HG03139 (cell line): ENCODE results near the gene DHRS3.

Experiments
- ATAC-seq: cut with Tn5 transposase; IDR thresholded peaks from one replicate; pipeline ENCODE4 v1.9.1; 2021; ENCODE audit not compliant: unreplicated experiment

The DHRS3 gene

DNA sequence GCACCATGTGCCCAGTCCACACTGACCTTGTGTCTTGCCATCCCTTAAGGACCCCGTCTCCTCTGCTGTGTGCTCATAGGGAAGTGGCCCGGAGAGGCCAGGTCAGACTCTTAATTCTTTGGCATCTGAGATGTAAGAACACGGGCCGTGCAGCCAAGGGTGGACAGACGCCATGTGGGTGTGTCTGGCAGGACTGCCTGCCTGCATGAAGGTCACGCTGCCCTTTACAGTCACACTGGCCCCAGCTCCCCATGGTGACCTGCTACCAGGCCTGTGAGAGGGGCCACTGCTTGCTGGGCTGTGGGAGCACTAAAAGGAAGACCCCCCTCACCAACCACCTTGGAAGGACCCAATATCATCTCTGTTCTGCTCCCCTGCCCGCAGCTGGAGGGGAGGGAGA is 17.7 kb downstream of the DHRS3 start:
- no peak for ATAC-seq

DNA sequence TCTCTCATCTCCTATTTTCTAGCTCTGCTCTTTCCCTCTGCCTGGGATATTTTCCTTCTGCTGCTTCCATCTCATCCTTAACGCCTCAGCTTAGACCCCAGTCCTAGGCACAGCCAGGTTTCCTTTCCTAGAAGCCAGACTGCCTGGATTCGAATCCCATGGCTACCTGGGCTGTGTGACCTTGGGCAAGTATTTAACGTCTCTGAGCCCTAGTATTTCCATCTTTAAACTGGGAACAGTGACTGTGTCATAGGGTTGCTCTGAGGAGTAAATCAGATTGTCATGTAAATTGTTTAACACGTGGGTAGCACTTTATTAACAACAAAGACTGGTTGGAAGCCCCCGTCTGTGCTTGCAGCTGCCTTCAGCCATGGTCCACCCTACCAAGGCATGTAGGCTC is 18.4 kb downstream of the DHRS3 start:
- no peak for ATAC-seq

DNA sequence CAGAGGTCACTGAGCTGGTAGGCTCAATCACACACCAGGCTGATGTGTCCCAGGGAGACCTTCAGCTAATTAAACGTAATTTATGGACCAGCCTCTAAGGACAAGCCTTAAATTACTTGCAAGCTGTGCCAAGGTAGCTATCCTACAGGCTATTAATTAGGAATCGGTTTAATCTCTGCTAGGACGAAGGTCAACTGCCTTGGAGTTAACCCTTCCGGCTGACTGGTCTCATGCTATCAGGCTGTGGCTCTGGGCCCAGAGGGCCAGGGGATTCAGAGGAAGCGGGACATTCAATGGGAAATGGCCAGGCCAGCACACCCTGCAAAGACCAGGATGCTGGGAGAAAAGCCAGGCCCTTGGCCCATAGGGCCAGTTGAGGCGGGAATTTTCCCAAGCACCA is 19.0 kb downstream of the DHRS3 start:
- ATAC-seq, result no peak

DNA sequence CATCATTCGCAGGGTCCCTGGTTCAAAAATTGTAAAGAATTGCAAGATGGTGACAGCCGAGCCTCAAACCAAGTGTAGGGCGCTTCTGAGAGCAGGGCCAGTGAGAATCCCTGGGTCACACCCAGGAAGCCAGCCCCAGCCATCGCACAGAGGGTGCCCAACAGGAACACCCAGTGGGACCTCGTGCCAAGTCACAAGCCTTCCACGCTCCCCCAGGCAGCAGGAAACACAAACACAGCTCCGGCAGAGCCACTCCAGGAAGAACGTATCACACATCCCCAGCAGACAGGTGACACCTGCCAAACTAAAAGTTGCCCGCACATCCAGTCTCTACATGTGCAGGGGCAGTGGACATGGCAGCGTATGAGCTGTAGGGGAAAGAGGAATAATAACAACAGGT is 20.2 kb downstream of the DHRS3 start:
- ATAC-seq, result no peak

DNA sequence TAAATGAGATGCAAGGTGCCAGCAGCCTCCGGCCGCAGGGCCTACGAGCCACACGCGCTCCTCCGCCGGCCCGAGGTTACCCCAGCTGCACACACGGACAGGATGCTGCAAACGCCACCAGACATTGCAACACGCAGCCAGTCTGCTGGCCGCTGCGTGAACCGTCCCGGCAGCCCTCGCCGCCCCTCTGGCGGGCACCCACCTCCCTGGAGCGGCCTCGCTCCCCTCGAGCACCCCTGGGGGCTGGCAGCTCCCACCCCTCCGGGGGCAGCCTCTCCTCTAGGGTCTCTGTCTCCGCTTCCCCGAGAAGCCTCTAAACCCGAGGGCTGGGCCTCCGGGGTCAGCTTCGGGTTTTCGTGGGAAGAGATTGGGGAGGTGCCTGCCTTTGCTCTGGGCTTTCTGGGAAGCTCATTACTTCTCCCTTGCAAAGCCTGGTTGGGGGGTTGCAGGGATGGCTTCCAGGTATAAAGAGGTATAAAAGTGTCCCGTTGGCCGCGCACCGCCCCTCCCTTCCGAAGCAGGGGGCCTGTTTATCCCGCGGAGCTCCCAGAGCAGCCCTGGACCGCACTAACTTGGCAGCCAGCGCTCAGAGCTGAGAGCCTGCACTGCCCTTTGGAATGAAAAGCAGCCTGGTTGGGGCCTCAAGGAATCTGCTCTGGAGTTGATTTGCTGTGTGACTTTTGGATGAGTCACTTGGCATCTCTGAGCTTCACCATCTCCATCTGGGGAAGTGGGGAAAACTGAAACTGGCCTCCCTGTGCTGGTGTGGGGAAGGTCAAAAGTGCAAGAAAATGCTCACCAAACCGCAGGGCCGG is 21.8 kb downstream of the DHRS3 start:
- ATAC-seq, result no peak

DNA sequence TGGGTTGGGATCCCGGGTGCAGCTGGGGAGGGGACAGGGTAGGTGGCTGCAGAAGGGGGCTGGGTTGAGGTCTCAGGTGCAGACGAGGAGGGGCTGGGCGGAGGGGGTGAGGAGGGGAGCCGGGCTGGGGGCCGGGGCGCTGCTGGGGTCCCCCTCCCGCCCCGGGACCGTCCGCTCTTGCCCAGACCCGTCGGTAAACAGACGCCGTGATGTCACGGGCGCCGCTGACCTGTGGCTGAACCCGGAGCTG is 22.3 kb downstream of the DHRS3 start:
- no peak for ATAC-seq

DNA sequence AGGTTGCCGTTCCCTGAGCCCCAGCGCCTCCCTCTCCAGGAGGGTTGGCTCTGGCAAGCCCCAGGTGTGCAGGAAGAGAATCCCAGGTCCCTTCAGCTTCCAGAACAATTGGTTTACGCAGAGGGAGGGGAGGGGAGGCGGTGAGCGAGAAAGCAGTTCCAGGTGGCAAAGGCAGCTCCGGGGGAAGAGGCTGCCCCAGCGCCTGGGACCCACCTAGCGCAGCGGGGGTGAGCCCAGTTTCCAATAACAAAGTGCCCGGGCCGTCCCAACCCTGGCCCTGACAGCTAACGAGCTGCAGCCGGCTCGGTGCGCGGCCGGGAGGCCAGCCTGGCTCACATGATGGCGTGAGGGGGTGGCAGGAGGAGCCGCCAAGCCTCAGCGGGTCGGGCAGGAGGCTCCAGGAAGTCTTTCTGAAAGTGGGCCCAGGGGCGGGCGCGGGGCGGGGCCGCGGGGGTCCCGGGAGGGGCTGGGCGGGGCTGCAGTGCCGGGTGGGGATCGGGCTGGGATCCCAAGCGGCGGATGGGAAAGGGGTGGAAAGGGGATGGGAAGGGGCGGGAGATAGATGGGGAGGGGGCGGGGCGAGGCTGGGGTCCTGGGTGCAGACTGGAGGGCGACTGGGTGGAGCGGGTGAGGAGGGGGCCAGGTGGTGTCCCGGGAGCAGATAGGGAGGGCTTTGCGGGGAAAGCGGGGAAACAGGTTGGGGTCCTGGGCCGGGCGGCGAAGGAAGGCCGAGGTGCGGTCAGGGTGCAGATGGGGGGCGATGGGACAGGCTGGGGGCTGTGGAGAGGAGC is 22.8 kb downstream of the DHRS3 start:
- ATAC-seq, result no peak

DNA sequence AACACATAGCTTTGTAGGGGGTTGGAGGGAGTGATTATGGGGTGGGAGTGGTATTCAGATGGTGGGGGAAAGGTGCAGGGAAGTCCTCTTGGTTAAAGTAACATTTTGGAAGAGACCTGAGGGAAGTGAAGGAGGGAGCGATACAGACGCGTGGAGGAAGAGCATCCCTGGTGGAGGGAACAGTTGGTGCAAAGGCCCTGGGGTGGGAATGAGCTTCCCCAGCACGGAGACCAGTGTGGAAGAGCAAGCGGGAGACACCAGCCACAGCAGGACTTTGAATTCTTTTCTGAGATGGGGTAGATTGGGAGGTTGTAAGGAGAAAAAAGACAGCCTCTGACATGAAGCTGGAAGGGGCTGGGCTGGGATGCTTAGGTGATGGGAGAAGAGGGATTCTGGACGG is 23.5 kb downstream of the DHRS3 start:
- ATAC-seq, result no peak

DNA sequence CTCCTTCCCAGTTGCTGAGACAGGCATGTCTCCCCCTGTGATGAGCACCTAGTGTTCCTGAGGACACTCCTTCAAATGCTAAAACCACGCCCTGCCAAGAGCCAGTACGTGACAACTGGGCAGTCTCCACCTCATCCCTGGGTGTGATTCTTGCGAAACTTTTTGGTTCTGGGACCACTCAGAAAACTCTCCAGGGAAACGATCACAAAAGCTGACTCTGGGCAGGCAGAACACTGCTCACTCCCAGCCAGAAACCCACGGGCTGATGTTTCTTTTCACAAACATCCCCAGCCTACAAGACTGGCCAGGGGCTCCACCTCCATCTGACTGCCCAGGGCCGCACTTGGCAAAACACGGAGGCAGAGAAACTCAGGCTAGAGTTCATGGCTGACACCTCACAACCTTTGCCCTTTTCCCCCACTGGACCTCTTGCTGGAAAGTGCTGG is 24.4 kb downstream of the DHRS3 start:
- ATAC-seq, result no peak

DNA sequence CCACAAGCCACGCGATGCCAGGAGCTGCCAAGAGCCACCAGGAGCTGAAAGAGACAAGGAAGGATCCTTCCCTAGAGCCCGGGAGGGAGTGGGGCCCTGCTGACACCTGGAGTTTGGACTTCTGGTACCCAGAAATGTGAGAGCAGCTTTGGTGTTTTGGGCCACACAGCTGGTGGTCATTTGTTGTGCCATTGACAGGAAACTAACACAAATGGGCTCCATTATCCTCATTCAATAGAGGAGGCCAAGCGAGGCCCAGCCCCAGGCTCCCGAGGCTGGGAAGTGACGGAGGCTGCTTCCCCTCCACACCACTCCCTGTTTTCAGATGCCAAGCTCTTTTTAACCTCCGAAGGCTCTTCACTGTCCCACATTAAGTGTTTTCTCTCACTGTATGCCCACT is 25.5 kb downstream of the DHRS3 start:
- no peak for ATAC-seq

DNA sequence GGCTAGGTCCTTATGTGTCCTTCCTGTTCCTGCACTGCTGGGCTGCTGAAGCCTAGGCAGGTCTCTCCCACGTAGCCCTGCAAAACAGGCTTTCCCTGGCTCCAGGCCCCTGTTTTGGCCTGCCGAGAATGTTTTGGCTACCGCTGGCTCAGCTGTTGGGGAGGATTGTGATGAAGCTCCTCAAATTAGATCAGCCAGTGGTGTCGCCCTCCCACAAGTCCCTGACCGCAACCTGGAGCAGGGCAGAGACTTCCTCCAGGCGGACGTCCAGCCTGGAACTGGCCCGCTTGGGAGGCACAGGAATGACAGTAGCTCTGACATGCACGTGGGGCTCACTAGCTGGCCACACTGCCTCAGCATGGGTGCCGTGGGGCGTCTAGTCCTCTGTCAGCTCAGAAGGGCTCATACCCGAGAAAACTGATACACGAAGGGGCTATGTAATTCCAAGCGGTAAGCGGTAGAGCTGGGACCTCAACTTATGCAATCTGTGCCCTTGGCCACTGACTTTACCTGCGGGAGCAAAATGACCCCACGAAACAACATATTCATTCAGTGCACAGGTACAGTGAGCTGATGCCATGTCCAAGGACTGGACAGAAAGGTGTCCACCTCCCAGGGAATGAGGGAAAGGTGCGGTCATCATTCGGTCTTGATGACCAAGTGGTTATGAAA is 26.6 kb downstream of the DHRS3 start:
- no peak for ATAC-seq

DNA sequence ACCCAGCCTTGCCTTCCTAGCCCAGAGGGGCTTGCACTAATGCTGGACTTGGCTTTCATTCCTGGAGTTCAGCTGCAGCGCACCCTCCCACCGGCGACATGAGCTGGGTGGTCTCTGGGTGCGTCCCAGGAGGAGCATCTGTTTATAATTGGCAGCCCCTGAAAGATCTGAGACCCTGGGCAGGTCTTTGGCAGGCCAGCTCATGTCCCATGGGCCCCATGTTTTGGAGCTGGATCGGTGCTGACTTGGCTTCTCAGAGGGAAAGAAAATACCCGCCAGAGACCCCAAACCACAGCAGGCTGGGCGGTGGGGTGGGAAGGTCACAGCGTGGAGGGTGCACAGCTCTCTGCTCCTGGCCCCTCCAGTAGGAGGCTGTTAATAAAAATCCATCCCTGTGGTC is 29.3 kb downstream of the DHRS3 start:
- no peak for ATAC-seq

DNA sequence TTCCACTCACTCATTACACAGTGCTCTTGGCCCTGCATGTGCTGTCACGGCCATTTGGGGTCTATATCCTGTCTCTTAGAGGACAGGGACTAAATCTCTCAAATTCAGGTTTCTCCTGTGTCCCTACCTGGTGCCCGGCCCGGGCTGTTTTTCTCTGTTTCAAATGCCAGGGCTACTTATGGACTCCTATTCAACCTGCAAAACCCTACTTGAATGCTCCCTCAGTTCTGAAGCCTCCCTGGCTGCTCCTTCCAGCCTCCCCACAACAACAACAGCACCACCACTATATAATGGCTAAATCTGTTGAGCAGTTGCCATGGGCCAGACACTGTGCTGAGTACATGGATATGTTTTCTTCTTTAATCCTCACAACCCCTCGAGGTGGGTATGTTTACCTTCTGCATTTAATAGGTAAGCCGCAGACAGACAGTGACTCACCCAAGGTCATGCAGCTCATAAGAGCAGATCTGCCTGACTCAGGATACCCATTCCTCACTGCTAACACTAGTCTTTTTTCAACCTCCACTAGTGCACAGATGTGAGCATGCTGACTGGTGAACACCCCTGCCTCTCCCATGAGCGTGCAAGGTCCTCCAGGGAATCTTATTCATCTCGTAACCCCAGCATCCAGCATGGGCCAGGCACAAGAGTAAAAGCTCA is 29.9 kb downstream of the DHRS3 start:
- ATAC-seq, result no peak

DNA sequence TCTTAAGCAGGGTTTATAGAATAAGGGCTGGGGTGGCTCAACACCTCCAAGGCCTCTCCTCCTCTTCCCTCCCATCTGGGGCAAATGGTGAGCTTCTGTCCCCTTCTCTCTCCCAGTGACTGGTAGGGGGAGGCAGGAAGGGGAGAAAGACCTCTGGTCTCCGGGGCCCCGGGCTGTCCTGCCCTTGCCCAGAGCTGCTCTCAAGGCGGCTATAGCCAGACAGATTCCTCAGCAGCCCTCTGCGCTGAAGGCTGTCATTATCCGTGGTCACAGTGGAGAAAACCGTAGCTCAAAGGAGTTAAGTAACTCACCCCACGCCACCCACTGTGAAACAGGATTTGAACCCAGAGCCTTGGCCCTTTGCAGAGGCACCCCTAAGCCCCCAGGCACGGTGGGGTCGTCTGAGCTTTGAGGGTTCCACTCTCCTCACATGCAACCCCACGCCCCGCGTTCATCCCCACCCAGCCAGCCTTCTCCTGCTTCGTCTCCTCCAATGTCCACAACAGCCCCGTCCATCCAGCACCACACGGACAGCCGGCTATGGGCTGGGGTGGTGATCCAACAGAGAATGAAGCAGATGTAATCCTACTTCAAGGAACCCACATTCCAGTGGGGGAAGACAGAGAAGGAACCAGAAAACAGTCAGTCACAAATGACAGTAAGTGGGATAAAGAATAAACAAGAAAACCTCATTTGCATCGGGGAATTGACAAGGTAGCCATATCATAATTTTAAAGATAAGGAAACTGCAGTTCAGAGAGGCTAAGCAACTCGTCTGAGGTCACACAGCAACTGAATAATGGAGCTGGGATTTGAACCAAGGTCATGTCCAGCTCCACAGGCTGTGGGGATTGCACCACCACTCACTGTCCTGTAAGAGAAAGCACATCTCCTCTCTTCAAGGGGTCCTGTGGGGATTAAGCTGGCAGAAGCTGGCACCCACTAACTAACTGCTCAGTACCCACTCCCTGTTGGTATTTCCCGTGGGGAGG is 31.8 kb downstream of the DHRS3 start:
- ATAC-seq, result no peak

DNA sequence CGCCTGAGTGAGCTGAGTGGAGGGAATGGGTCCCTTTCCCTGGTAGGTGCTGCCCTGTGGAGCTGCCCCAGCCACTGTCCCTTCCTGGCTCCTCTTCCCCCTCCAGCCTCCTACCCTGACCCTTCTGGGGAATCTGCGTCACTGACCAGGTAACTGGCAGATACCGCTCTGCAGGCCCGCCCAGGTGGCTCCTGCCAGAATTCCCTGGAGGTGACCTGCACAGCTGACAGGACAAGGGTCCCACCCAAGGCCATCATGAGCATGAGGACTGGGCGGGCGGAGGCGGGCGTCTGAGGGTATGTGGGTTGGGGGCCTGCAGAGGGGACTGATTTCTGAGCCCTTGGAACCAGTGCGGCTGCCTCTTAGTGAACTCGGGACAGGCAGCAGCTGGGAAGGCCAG is 32.5 kb downstream of the DHRS3 start:
- ATAC-seq, result no peak

DNA sequence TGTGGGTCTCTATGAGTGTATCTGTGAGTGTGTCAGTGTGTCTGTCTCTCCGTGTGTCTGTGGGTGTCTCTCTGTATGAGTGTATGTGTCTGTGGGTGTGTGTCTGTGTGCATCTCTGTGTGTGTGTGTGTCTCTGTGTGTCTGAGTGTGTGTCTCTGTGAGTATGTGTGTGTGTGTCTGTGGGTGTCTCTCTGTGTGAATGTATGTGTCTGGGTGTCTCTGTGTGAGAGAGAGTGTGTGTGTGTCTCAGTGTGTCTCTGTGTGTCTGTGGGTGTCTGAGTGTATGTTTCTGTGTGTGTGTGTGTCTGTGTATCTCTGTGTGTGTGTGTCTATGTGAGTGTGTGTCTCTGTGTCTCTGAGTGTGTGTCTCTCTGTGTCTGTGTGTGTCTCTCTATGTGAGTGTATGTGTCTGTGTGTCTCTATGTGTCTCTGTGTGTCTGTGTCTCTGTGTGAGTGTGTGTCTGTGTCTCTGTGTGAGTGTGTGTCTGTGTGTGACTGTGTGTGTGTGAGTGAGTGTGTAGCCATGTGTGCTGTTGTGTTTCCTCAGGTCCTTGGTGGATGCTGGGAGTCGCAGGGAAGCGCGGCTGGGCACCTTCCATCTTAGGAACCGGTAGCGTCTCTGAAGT is 33.0 kb downstream of the DHRS3 start:
- ATAC-seq, result no peak

DNA sequence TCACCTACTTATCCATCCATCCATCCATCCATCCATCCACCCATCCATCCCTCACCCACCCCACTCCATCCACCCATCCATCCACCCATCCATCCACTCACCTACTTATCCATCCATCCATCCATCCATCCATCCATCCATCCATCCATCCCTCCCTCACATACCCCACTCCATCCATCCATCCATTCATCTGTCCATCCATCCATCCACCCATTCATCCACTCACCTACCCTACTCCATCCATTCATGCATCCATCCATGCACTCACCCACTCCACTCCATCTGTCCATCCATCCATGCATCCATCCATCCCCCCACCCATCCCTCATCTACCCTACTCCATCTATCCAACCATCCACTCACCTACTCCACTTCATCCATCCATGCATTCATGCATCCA is 34.5 kb downstream of the DHRS3 start:
- no peak for ATAC-seq

DNA sequence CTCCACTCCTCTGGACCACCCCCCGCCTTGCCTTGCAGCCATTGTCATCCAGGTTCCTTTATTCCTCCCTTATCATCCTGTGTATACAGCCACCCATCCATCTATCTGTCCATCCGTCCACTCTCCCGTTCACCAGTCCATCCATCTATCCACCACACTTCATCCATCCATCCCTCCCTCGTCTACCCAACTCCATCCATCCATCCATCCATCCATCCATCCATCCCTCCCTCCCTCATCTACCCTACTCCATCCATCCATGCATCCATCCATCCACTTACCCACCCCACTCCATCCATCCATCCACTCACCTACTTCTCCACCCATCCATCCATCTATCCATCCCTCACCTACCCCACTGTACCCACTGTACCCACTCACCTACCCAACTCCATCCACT is 35.4 kb downstream of the DHRS3 start:
- ATAC-seq, result no peak

DNA sequence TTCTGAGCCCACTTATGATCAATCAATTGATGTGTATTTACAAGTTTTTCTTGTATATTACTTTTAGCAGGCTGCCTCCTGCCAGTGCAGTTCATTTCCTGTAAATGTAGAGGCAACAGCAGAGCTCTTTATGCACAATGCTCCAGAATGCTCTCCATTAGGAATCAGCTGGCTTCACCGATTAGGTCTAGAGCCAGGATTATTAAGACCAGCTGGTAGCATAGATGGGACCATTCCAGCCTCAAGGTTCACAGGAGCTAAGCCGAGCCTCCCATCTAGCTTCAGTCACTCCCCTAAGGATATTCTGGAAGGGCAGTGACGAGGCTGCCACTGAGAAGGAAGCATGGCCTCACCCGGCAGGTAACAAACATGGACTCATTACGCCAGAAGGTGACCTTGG is 36.8 kb downstream of the DHRS3 start:
- ATAC-seq, result no peak
